ENCODE data around the gene APIP.

The APIP gene, protein sequence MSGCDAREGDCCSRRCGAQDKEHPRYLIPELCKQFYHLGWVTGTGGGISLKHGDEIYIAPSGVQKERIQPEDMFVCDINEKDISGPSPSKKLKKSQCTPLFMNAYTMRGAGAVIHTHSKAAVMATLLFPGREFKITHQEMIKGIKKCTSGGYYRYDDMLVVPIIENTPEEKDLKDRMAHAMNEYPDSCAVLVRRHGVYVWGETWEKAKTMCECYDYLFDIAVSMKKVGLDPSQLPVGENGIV

DNA sequence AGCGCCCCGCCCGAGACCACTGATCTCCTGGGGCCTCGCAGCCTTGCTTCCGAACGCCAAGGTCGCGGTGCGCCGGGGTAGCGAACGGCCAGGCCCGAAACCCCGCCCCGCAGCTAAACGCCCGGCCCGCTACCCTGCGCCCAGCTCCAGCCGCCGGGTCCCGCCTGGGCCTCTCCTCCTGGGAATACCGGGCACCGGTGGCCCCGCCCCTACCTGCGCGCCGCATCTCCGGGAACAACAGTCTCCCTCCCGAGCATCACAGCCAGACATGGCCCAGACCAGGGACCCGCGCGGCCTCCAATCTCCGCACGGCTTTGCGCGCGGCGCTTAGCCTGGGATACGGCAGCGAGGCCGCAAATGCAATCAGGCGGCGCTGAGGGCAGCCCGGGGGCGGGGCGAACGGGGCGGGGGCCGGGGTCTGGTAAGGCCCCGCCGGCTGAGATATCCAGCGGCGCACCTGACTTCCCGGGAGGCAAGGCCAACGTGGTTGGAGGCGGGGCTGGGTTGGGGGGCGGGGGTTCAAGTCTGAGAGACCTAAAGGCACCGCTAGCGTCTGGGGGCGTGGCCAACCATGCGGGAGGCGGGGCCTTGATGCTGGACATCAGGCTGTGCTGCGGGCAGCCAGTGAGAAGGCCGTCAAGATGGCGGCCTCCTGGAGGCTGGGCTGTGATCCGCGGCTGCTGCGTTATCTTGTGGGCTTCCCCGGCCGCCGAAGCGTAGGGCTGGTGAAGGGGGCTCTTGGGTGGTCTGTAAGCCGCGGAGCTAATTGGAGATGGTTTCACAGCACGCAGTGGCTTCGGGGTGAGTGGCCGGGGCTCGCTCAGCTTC lies at the start of gene APIP, which contains the start of gene PDHX:
TSS of gene APIP (minus strand) at position 365 of the 828 bp plus-strand sequence. CDS start at position 270, 95 bp downstream.
TSS of gene PDHX (plus strand) at position 604 of the 828 bp plus-strand sequence. CDS start at position 642, 38 bp downstream.
- peak within 1 kb of the TSS; percentile 71 for H3K4me3 ChIP-seq (ENCODE audit: low read depth, low read length)
- peak; percentile 100 for DNase-seq (ENCODE audit: low read depth)
- TF ChIP-seq, protein P1, sequence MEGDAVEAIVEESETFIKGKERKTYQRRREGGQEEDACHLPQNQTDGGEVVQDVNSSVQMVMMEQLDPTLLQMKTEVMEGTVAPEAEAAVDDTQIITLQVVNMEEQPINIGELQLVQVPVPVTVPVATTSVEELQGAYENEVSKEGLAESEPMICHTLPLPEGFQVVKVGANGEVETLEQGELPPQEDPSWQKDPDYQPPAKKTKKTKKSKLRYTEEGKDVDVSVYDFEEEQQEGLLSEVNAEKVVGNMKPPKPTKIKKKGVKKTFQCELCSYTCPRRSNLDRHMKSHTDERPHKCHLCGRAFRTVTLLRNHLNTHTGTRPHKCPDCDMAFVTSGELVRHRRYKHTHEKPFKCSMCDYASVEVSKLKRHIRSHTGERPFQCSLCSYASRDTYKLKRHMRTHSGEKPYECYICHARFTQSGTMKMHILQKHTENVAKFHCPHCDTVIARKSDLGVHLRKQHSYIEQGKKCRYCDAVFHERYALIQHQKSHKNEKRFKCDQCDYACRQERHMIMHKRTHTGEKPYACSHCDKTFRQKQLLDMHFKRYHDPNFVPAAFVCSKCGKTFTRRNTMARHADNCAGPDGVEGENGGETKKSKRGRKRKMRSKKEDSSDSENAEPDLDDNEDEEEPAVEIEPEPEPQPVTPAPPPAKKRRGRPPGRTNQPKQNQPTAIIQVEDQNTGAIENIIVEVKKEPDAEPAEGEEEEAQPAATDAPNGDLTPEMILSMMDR (IDR thresholded peaks at IDR 0.05; ENCODE audit: insufficient read depth, low read depth, low read length, missing control alignments), result no peak

DNA sequence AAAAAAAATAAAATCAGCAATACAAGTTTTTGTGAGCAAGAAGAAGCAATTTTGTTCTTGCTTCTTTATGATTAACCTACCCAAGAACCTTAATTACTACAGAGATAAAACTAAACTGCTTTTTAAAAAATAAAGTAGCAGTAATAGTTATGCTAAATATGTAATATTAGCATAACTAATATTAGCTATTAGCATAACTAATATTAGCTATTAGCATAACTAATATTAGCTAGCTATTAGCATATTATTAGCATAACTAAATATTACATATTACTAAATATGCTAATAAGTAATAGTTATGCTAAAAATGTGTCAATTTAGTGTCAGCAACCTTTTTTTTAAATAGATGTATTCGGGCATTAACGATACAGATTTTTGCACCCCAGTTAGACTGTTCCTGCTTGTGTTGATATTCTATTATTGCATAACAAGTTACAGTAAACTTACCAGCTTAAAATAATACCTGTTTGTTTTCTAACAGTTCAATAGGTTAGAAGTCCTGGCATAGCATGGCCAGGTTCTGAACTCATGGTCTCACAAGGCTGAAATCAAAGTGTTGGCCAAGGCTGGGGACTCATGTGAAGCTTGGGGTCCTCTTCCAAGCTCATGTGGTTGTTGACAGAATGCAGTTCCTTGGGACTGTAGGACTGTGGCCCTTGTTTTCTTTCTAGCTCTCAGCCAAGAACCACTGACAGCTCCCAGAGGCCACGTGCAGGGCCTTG lies 48.6 kb upstream of the APIP start:
- no peak for DNase-seq (ENCODE audit: low read depth)
- TF ChIP-seq, protein P1 (IDR thresholded peaks at IDR 0.05; ENCODE audit: insufficient read depth, low read depth, low read length, missing control alignments), result no peak
- H3K4me3 ChIP-seq (ENCODE audit: low read depth, low read length), result no peak overlapping the region

DNA sequence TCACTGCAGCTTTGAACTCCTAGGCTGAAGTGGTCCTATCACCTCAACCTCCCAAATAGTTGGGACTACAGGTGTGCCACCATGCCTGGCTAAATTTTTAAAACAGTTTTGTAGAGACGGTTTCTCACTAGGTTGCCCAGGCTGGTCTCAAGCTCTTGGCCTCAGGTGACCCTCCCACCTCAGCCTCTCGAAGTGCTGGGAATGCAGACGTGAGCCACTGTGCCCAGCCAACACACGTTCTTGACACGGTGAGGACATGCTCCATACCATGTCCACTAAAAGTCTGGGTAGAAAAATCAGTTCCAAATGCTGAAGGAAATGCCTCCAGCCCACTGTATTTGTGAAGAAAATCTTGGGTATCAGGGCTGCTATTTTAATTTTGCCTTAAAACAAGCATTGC lies 47.2 kb upstream of the APIP start:
- DNase-seq (ENCODE audit: low read depth), result no peak
- TF ChIP-seq, protein P1 (IDR thresholded peaks at IDR 0.05; ENCODE audit: insufficient read depth, low read depth, low read length, missing control alignments), result no peak
- no peak overlapping the region for H3K4me3 ChIP-seq (ENCODE audit: low read depth, low read length)

DNA sequence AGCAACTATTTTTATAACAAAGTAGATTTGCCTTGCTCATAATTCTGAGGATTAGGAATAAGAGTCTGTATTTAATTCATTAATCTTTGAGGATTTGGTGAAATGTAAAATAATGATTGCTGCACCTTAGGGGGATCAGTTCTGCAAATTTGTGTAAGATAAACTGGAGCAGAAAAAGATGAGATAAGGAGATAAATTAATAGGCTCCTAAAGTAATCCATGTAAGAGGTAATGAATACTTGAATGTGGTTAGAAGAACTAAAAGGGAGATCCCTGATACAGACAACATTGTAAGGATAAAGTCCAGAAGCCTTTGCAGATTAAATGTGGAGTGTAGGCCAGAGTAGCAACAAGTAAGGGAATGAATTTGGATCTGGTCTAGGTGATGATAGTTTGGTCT lies 45.9 kb upstream of the APIP start:
- DNase-seq (ENCODE audit: low read depth), result no peak
- H3K4me3 ChIP-seq (ENCODE audit: low read depth, low read length), result no peak overlapping the region
- TF ChIP-seq, protein P1 (IDR thresholded peaks at IDR 0.05; ENCODE audit: insufficient read depth, low read depth, low read length, missing control alignments), result no peak

DNA sequence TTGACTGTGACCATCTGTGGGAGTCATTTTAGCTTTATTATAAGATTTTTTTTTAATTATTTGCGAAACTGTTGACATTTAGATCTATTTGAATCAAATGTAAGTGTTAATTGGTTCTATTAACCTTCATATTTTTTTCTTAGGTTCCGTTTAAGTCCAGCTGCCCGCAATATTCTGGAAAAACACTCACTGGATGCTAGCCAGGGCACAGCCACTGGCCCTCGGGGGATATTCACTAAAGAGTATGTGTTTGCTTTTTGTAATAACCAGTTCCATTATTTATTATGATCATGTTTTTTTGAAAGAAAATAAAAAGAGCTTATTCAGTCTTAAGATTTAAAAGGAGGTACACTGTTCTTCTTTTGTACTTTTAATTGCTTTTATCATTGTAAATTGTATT lies 44.1 kb upstream of the APIP start:
- no peak overlapping the region for H3K4me3 ChIP-seq (ENCODE audit: low read depth, low read length)
- DNase-seq (ENCODE audit: low read depth), result no peak
- TF ChIP-seq, protein P1 (IDR thresholded peaks at IDR 0.05; ENCODE audit: insufficient read depth, low read depth, low read length, missing control alignments), result no peak

DNA sequence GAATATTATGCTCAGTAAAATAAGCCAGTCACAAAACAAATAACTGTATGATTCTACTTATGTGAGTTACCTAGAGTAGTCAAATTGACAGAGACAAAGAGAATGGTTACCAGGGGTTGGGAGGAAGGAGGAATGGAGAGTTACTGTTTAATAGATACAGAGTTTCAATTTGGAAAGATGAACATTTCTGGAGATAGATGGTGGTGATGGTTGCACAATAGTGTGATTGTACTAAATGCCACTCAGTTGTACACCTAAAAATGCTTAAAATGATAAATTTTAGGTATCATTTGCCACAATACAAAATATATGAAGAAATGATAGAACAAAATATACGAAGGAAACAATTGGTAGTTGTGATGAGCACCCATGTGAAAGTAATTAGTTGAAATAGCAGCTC lies 43.6 kb upstream of the APIP start:
- TF ChIP-seq, protein P1 (IDR thresholded peaks at IDR 0.05; ENCODE audit: insufficient read depth, low read depth, low read length, missing control alignments), result no peak
- DNase-seq (ENCODE audit: low read depth), result no peak
- H3K4me3 ChIP-seq (ENCODE audit: low read depth, low read length), result no peak overlapping the region
